H1 (cell line): Measurements from ENCODE around the gene SOX10. TPM values are rescaled to one million over a fixed set of nuclear protein-coding genes. Genes with fewer than 3 reads are reported as not detected.
A peak's percentile ranks its signal among the peaks of the same experiment; 100 is the strongest.

Experiments
- CTCF ChIA-PET: fragments of 300-600 bp; sonication (Branson Sonifier 250); formaldehyde crosslinking; loops from one replicate; lab custom pipeline; 2021; ENCODE audit not compliant: partially characterized antibody; lab: Charles Lee
- POLR2A ChIA-PET: fragments of 300-600 bp; sonication (Branson Sonifier 250); formaldehyde crosslinking; loops from one replicate; lab custom pipeline; 2021; ENCODE audit warnings: inconsistent platforms; ENCODE audit not compliant: partially characterized antibody; lab: Charles Lee
- DNase-seq, 2 experiments: peaks; one replicate each; pipeline versions ENCODE4 v3.0.0 to v3.0.0-alpha.2; 2010 to 2022; ENCODE audit warnings: low spot score in 2 of 2, low read depth in 1 of 2, mixed read lengths in 1 of 2
- FAIRE-seq: peaks from 2 replicates; lab custom pipeline; 2011; peaks lifted over from hg19 to GRCh38; lab: Jason Lieb, UNC
- H2AFZ ChIP-seq: 2 replicates; pipeline ENCODE4 v1.8.1; 2012; ENCODE audit warnings: low read length, inconsistent platforms
- H2AK5ac ChIP-seq: 2 replicates; pipeline ENCODE4 v1.6.1; 2013; ENCODE audit warnings: low read depth, low read length
- H2BK120ac ChIP-seq: replicated peaks from 2 replicates; pipeline ENCODE3; 2013; ENCODE audit warnings: low read depth, low read length, inconsistent platforms
- H2BK12ac ChIP-seq: 2 replicates; pipeline ENCODE4 v1.6.1; 2013; ENCODE audit warnings: low read depth, low read length
- H2BK15ac ChIP-seq: 2 replicates; pipeline ENCODE4 v1.6.1; 2013; ENCODE audit warnings: low read length
- H2BK20ac ChIP-seq: 2 replicates; pipeline ENCODE4 v1.6.1; 2013; ENCODE audit warnings: low read length
- H2BK5ac ChIP-seq: 2 replicates; pipeline ENCODE4 v1.6.1; 2013; ENCODE audit warnings: low read depth, low read length
- H3K14ac ChIP-seq: 2 replicates; pipeline ENCODE4 v1.6.1; 2013; ENCODE audit warnings: inconsistent platforms; ENCODE audit not compliant: insufficient read length
- H3K18ac ChIP-seq: 2 replicates; pipeline ENCODE4 v1.6.1; 2013; ENCODE audit warnings: low read length; ENCODE audit errors: extremely low read depth
- H3K23ac ChIP-seq: 2 replicates; pipeline ENCODE4 v1.6.1; 2013; ENCODE audit warnings: inconsistent platforms; ENCODE audit not compliant: insufficient read length
- H3K23me2 ChIP-seq: 2 replicates; pipeline ENCODE4 v1.6.1; 2013; ENCODE audit warnings: low read depth, low read length
- H3K27ac ChIP-seq: 2 replicates; pipeline ENCODE4 v1.6.1; 2011; ENCODE audit warnings: low read depth, low read length, inconsistent platforms
- H3K27me3 ChIP-seq, 4 experiments: replicated peaks in 1 of 4; 1 replicate in 1 of 4; 2 replicates in 3 of 4; pipeline versions ENCODE4 v1.6.1 to v1.8.1; 2011 to 2013; ENCODE audit warnings: low read length in 3 of 4, mild to moderate bottlenecking in 3 of 4, inconsistent platforms in 2 of 4, mixed read lengths in 2 of 4, moderate library complexity in 1 of 4; ENCODE audit not compliant: control insufficient read depth in 3 of 4, insufficient read depth in 3 of 4; ENCODE audit errors: extremely low read depth in 1 of 4
- H3K36me3 ChIP-seq, 4 experiments: 2 replicates each; pipeline versions ENCODE4 v1.6.1 to v1.8.1; 2011 to 2013; ENCODE audit warnings: mild to moderate bottlenecking in 4 of 4, low read length in 3 of 4, moderate library complexity in 2 of 4, control low read depth in 1 of 4, inconsistent platforms in 1 of 4; ENCODE audit not compliant: insufficient read depth in 4 of 4, control insufficient read depth in 2 of 4
- H3K4ac ChIP-seq: replicated peaks from 2 replicates; pipeline ENCODE3; 2013; ENCODE audit warnings: low read length, low read depth, mixed read lengths, inconsistent platforms; ENCODE audit not compliant: insufficient read length
- H3K4me1 ChIP-seq, 4 experiments: replicated peaks in 1 of 4; 1 replicate in 1 of 4; 2 replicates in 3 of 4; pipeline versions ENCODE4 v1.6.1 to v1.8.1; 2011 to 2013; ENCODE audit warnings: low read length in 3 of 4, inconsistent platforms in 2 of 4, mixed read lengths in 1 of 4; ENCODE audit not compliant: insufficient read depth in 4 of 4, control insufficient read depth in 3 of 4
- H3K4me2 ChIP-seq, 2 experiments: 2 replicates each; pipeline versions ENCODE4 v1.6.1 to v1.8.1; 2011 to 2013; ENCODE audit warnings: low read depth in 2 of 2, low read length in 2 of 2, control low read depth in 1 of 2, inconsistent platforms in 1 of 2, mild to moderate bottlenecking in 1 of 2; ENCODE audit not compliant: insufficient read depth in 1 of 2
- H3K4me3 ChIP-seq, 4 experiments: fragments of 200-600, 300-600 bp in 1 of 4; sonication (generic), shearing (Covaris generic), sonication (Bioruptor Twin) in 1 of 4; 2 replicates each; pipeline versions ENCODE4 v1.5.1 to v1.8.1; 2011 to 2016; ENCODE audit warnings: low read length in 4 of 4, low read depth in 3 of 4, control low read depth in 2 of 4, inconsistent platforms in 2 of 4, mild to moderate bottlenecking in 2 of 4, mixed read lengths in 1 of 4, moderate library complexity in 1 of 4; ENCODE audit not compliant: insufficient read depth in 2 of 4; ENCODE audit errors: extremely low read depth in 1 of 4
- H3K56ac ChIP-seq: replicated peaks from 2 replicates; pipeline ENCODE3; 2013; ENCODE audit warnings: low read depth, mild to moderate bottlenecking, mixed read lengths, low read length, inconsistent platforms; ENCODE audit not compliant: insufficient read length
- H3K79me1 ChIP-seq: 2 replicates; pipeline ENCODE4 v1.6.1; 2013; ENCODE audit warnings: low read depth, low read length, control low read depth
- H3K79me2 ChIP-seq, 2 experiments: 2 replicates each; pipeline versions ENCODE4 v1.6.1 to v1.8.1; 2012 to 2013; ENCODE audit warnings: low read length in 2 of 2, mild to moderate bottlenecking in 2 of 2, inconsistent platforms in 1 of 2; ENCODE audit not compliant: insufficient read depth in 2 of 2, control insufficient read depth in 1 of 2
- H3K9ac ChIP-seq, 4 experiments: replicated peaks in 1 of 4; 1 replicate in 1 of 4; 2 replicates in 3 of 4; pipeline versions ENCODE4 v1.6.1 to v1.8.1; 2011 to 2013; ENCODE audit warnings: low read depth in 3 of 4, low read length in 3 of 4, control low read depth in 2 of 4, mild to moderate bottlenecking in 2 of 4, moderate library complexity in 2 of 4, inconsistent platforms in 1 of 4; ENCODE audit errors: extremely low read depth in 1 of 4
- H3K9me3 ChIP-seq, 2 experiments: 2 replicates each; pipeline versions ENCODE4 v1.6.1 to v1.8.1; 2012 to 2013; ENCODE audit warnings: mild to moderate bottlenecking in 2 of 2, moderate library complexity in 2 of 2, control low read depth in 1 of 2, inconsistent platforms in 1 of 2, low read depth in 1 of 2, low read length in 1 of 2, mixed read lengths in 1 of 2; ENCODE audit not compliant: insufficient read depth in 2 of 2
- H4K20me1 ChIP-seq, 2 experiments: replicated peaks in 1 of 2; 2 replicates each; pipeline versions ENCODE3 to v1.8.1; 2011 to 2013; ENCODE audit warnings: inconsistent platforms in 2 of 2, low read length in 2 of 2, mild to moderate bottlenecking in 1 of 2; ENCODE audit not compliant: insufficient read depth in 2 of 2, control insufficient read depth in 1 of 2
- H4K5ac ChIP-seq: 2 replicates; pipeline ENCODE4 v1.6.1; 2013; ENCODE audit warnings: low read length, low read depth, mixed read lengths, inconsistent platforms; ENCODE audit not compliant: insufficient read length
- H4K8ac ChIP-seq: 2 replicates; pipeline ENCODE4 v1.8.0; 2013; ENCODE audit warnings: mild to moderate bottlenecking, moderate library complexity, low read length, inconsistent platforms; ENCODE audit not compliant: insufficient read depth; ENCODE audit errors: extremely low read depth
- H4K91ac ChIP-seq: replicated peaks from 2 replicates; pipeline ENCODE3; 2013; ENCODE audit warnings: low read length, mixed read lengths, inconsistent platforms; ENCODE audit not compliant: insufficient read length
- CREB1 ChIP-seq: IDR thresholded peaks from 2 replicates; pipeline ENCODE4 v1.6.1; 2012; ENCODE audit warnings: inconsistent platforms
- CTBP2 ChIP-seq: IDR thresholded peaks from 2 replicates; pipeline ENCODE4 v1.7.0; 2011; ENCODE audit warnings: borderline replicate concordance, mild to moderate bottlenecking, moderate library complexity, mixed read lengths, low read length; ENCODE audit not compliant: insufficient read depth, insufficient read length
- EGR1 ChIP-seq: IDR thresholded peaks from 2 replicates; pipeline ENCODE4 v1.6.1; 2011; ENCODE audit warnings: low read depth, low read length, borderline replicate concordance
- EP300 ChIP-seq, 2 experiments: IDR thresholded peaks; 1 replicate in 1 of 2; 2 replicates in 1 of 2; pipeline ENCODE4 v1.6.1; 2011 to 2012; ENCODE audit warnings: low read depth in 2 of 2, low read length in 2 of 2, mild to moderate bottlenecking in 2 of 2, borderline replicate concordance in 1 of 2, inconsistent platforms in 1 of 2, moderate library complexity in 1 of 2
- HDAC2 ChIP-seq, 2 experiments: fragments of 300-600 bp in 1 of 2; sonication (generic) in 1 of 2; IDR thresholded peaks; 2 replicates each; pipeline ENCODE4 v1.6.1; 2011 to 2012; ENCODE audit warnings: low read depth in 2 of 2, low read length in 2 of 2, mild to moderate bottlenecking in 2 of 2, moderate library complexity in 2 of 2, borderline replicate concordance in 1 of 2, inconsistent platforms in 1 of 2
- NRF1 ChIP-seq: IDR thresholded peaks from 2 replicates; pipeline ENCODE4 v1.6.1; 2011; ENCODE audit warnings: mild to moderate bottlenecking, low read depth, low read length, improper control_type of control experiment
- POU5F1 ChIP-seq: IDR thresholded peaks from 2 replicates; pipeline ENCODE4 v1.6.1; 2011; ENCODE audit warnings: low read depth, mild to moderate bottlenecking, low read length, moderate library complexity
- SP1 ChIP-seq: IDR thresholded peaks from 2 replicates; pipeline ENCODE4 v1.6.1; 2011; ENCODE audit warnings: low read depth, low read length
- USF2 ChIP-seq: IDR thresholded peaks from 2 replicates; pipeline ENCODE4 v1.6.1; 2011; ENCODE audit warnings: low read length, improper control_type of control experiment
- YY1 ChIP-seq: IDR thresholded peaks from 2 replicates; pipeline ENCODE4 v1.6.1; 2011; ENCODE audit warnings: low read depth, mild to moderate bottlenecking, low read length
- ZNF274 ChIP-seq: IDR thresholded peaks from 2 replicates; pipeline ENCODE4 v1.7.0; 2012; ENCODE audit warnings: low read length, borderline replicate concordance; ENCODE audit errors: extremely low read depth
- WGBS, 2 experiments: shearing (Covaris generic) in 1 of 2; methylation state at CpG; one replicate each; pipeline versions ENCODE4 v1.1.6 to v1.1.7; 2013 to 2015; ENCODE audit warnings: low lambda C conversion rate in 2 of 2, mixed read lengths in 2 of 2, inconsistent platforms in 1 of 2, low coverage in 1 of 2, missing lambda C conversion rate in 1 of 2; ENCODE audit not compliant: insufficient replicate concordance in 2 of 2, insufficient coverage in 1 of 2, insufficient read length in 1 of 2; ENCODE audit errors: extremely low coverage in 1 of 2, missing lambda C conversion rate in 1 of 2; 5-methylcytosine and 5-hydroxymethylcytosine counted together
- polyA plus RNA-seq, 7 experiments: library from polyadenylated mRNA; depleted of rRNA in 3 of 7; stranded (reverse) in 5 of 7; unstranded in 2 of 7; fragments of >200 nt in 5 of 7; fragments of 200-250 nt in 2 of 7; gene quantifications; 1 replicate in 5 of 7; 2 replicates in 1 of 7; 4 replicates in 1 of 7; pipeline versions ENCODE4 v1.2.1 to v1.2.3, GENCODE V29; 2011 to 2013; ENCODE audit warnings: missing spikeins in 2 of 7, mixed read lengths in 2 of 7
- total RNA-seq: library from RNA; stranded (reverse); fragmentation: NEBNext Ultra II Directional; extraction: Animal tissue kit (Norgen Biotek cat#: 25700); gene quantifications from 2 replicates; pipeline ENCODE4 v1.2.1, GENCODE V29; 2021

Gene SOX10
- total and polyA plus RNA-seq, 2 of the 8 experiments (the other 6 are each of a cell fraction or from before 2014, with no cell fraction given), result 2.7 TPM

GRCh38 chr22:37933711-37934376 is 50.5 kb downstream of the SOX10 start:
- Histone ChIP-seq H3K9me3 (no peaks in the 10 kb centered on the region), H3K23me2 (no peaks in the 10 kb centered on the region), H3K56ac (no peak overlapping the region), H2BK5ac (peak overlapping the region; percentile 6), H3K4me1 (peaks cover 0 to 5% (median 3%) of the 10 kb centered on the region in 4 experiments; a peak in 5 of 7 replicates), H4K8ac (no peak overlapping the region; the same call in 1 of the 2 replicates), H4K91ac (no peak overlapping the region), H3K27ac (no peak overlapping the region), H4K20me1 (peaks cover 0 to 11% of the 10 kb centered on the region in 2 experiments), H3K36me3 (peaks cover 0 to 9% (median 4%) of the 10 kb centered on the region in 4 experiments; a peak in 6 of 8 replicates), H2BK120ac (no peak overlapping the region), H3K18ac (no peak overlapping the region), H3K27me3 (no peaks in the 10 kb centered on the region), H3K79me1 (no peaks in the 10 kb centered on the region; the same call in 1 of the 2 replicates), H3K9ac (no peak overlapping the region), H3K79me2 (no peaks in the 10 kb centered on the region), H3K4me2 (no peak overlapping the region), H2AK5ac (no peak overlapping the region), H2BK15ac (no peak overlapping the region), H2BK20ac (no peak overlapping the region), H3K14ac (no peak overlapping the region), H4K5ac (peak overlapping the region; percentile 26), H3K4me3 (no peak overlapping the region), H2AFZ (no peak overlapping the region), H3K23ac (no peak overlapping the region), H3K4ac (no peak overlapping the region), H2BK12ac (0 out of 2 replicates have a peak overlapping the region, but pooled peaks have one; percentile 19)
- CTCF ChIA-PET, result interaction anchor here (0.6 to 10.4 kb wide), 27 partner anchors 9 to 116 kb away, joined by 3 to 158 read pairs (median 5); partner anchors contain the start of gene MICALL1
- FAIRE-seq (peak; percentile 77), DNase-seq (peak; percentile 73 to 98)
- POLR2A ChIA-PET, result interaction anchor here (0.6 to 2.4 kb wide), 8 partner anchors 10 to 812 kb away, joined by 3 to 10 read pairs (median 3); partner anchors contain the start of genes C22orf23 and POLR2F
- 26% methylated on average over 13 of the region's 13 CpGs; no CpG with 5 or more reads in 1 of the 2 experiments for WGBS, 2 experiments
- TF ChIP-seq ZNF274 (no peak), CREB1 (peak; percentile 57), EP300 (IDR thresholded peaks at IDR 0.05; ENCODE audit: borderline replicate concordance in 1 of 2, low read depth in 2 of 2, low read length in 2 of 2) (no peak), POU5F1 (no peak), NRF1 (no peak), YY1 (peak; percentile 62; the same call in 1 of the 2 replicates), CTBP2 (no peak), EGR1 (no peak), USF2 (peak; percentile 39), SP1 (peak; percentile 86), HDAC2 (IDR thresholded peaks at IDR 0.05; ENCODE audit: borderline replicate concordance in 1 of 2, low read depth in 2 of 2, low read length in 2 of 2) (no peak)
